Osteoblast (primary cell): ENCODE results near the gene ABCD1. TPM values are rescaled to one million over a fixed set of nuclear protein-coding genes. Genes with fewer than 3 reads are reported as not detected.
A peak's percentile ranks its signal among the peaks of the same experiment; 100 is the strongest.
"Not testable (repeated sequence)": the region's sequence is repeated elsewhere in the genome, so short reads cannot be mapped to it uniquely, and the experiment has no call there.

ENCODE experiments used
- DNase-seq: peaks from one replicate; pipeline ENCODE4 v3.0.0; 2011; ENCODE audit warnings: low spot score, mixed read lengths; ENCODE audit not compliant: insufficient read length; ENCODE audit errors: missing footprints
- H2AFZ ChIP-seq: 2 replicates; pipeline ENCODE4 v1.6.0; 2011; ENCODE audit warnings: mild to moderate bottlenecking, low read length
- H3K27ac ChIP-seq: 2 replicates; pipeline ENCODE4 v1.5.1; 2011; ENCODE audit warnings: mild to moderate bottlenecking, low read depth, low read length, moderate library complexity
- H3K27me3 ChIP-seq: 2 replicates; pipeline ENCODE4 v1.6.0; 2012; ENCODE audit warnings: mild to moderate bottlenecking, control low read depth, inconsistent platforms, low read length, moderate library complexity; ENCODE audit not compliant: insufficient read depth
- H3K36me3 ChIP-seq: 2 replicates; pipeline ENCODE4 v1.5.1; 2011; ENCODE audit warnings: mild to moderate bottlenecking, low read length, control low read depth, moderate library complexity; ENCODE audit not compliant: insufficient read depth
- H3K4me1 ChIP-seq: 2 replicates; pipeline ENCODE4 v1.5.1; 2011; ENCODE audit warnings: mild to moderate bottlenecking, low read length, control low read depth, moderate library complexity; ENCODE audit not compliant: insufficient read depth
- H3K4me2 ChIP-seq: 2 replicates; pipeline ENCODE4 v1.6.0; 2011; ENCODE audit warnings: mild to moderate bottlenecking, low read length; ENCODE audit not compliant: insufficient read depth
- H3K4me3 ChIP-seq: fragments of 200-600 bp; sonication (generic); 3 replicates; pipeline ENCODE4 v1.5.1; 2012; ENCODE audit warnings: mild to moderate bottlenecking, low read length, inconsistent platforms; ENCODE audit not compliant: insufficient read depth
- H3K79me2 ChIP-seq: 2 replicates; pipeline ENCODE4 v1.6.0; 2012; ENCODE audit warnings: mild to moderate bottlenecking, low read length, control low read depth, inconsistent platforms; ENCODE audit not compliant: insufficient read depth
- H3K9me3 ChIP-seq: 2 replicates; pipeline ENCODE4 v1.5.1; 2011; ENCODE audit warnings: low read depth, low read length, control low read depth
- H4K20me1 ChIP-seq: 2 replicates; pipeline ENCODE4 v1.6.0; 2012; ENCODE audit warnings: mild to moderate bottlenecking, low read length, control low read depth; ENCODE audit not compliant: insufficient read depth
- total RNA-seq: library from RNA; depleted of rRNA; stranded (reverse); fragments of >200 nt; gene quantifications from 2 replicates; pipeline ENCODE4 v1.2.3, GENCODE V29; 2012
- TF ChIP-seq, protein P1 (sequence below): IDR thresholded peaks from 2 replicates; pipeline ENCODE4 v1.5.1; 2011; ENCODE audit warnings: mild to moderate bottlenecking, low read depth, low read length, moderate library complexity; ENCODE audit errors: extremely low read depth

Gene ABCD1
- 14.1 and 16.3 TPM in 2 replicates for total RNA-seq

DNA sequence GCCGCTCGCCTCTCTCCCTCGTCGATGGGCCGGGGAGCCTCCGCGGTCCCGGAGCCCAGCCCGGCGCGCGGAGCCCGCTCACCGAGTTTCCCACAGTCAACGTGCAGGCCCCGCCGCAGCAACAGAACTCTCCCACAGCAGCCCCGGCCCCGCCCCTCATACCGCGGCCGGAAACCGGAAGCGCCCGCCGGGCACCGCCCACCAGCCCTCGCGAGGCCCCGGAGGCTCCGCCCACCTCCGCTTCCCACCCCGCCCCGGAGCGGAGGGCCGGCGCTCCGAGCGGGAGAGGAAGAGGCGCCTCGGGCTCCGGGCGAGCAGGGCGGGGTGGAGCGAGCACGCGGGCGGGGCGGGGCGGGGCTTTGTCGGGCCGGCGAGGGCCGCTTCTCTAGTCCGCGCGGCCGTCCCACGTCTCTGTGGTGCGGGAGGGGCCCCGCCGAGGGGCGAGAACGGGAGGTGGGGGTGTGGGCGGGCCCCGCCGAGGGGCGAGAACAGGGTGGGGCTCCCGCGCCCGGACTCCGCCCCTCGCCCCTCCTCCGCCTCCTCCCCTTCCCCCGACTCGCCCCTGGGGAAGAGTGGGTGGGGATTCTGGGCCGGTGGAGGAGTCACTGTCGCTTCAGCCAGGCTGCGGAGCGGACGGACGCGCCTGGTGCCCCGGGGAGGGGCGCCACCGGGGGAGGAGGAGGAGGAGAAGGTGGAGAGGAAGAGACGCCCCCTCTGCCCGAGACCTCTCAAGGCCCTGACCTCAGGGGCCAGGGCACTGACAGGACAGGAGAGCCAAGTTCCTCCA, at the start of gene ABCD1, which contains the start of gene BCAP31:
ABCD1 (plus strand) TSS at position 605 of the 787 bp plus-strand sequence. CDS start 411 bp downstream, outside the sequence.
BCAP31 (minus strand) TSS at position 136 of the 787 bp plus-strand sequence. CDS start 1,143 bp downstream, outside the sequence.
- H3K27me3 ChIP-seq = no peaks in the 10 kb centered on the region
- H3K9me3 ChIP-seq = no peaks in the 10 kb centered on the region
- TF ChIP-seq, protein P1, sequence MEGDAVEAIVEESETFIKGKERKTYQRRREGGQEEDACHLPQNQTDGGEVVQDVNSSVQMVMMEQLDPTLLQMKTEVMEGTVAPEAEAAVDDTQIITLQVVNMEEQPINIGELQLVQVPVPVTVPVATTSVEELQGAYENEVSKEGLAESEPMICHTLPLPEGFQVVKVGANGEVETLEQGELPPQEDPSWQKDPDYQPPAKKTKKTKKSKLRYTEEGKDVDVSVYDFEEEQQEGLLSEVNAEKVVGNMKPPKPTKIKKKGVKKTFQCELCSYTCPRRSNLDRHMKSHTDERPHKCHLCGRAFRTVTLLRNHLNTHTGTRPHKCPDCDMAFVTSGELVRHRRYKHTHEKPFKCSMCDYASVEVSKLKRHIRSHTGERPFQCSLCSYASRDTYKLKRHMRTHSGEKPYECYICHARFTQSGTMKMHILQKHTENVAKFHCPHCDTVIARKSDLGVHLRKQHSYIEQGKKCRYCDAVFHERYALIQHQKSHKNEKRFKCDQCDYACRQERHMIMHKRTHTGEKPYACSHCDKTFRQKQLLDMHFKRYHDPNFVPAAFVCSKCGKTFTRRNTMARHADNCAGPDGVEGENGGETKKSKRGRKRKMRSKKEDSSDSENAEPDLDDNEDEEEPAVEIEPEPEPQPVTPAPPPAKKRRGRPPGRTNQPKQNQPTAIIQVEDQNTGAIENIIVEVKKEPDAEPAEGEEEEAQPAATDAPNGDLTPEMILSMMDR = no peak
- H2AFZ ChIP-seq = peak within 1 kb of the TSS; percentile 22
- peaks cover 14% of the 10 kb centered on the region for H3K36me3 ChIP-seq
- H3K4me1 ChIP-seq = peaks cover 27% of the 10 kb centered on the region
- peak within 1 kb of the TSS; percentile 83 for H3K4me2 ChIP-seq
- peaks cover 43% of the 10 kb centered on the region for H3K79me2 ChIP-seq
- DNase-seq = peak; percentile 98
- peaks cover 10% of the 10 kb centered on the region for H4K20me1 ChIP-seq
- peak within 1 kb of the TSS; percentile 75 for H3K4me3 ChIP-seq
- peak within 1 kb of the TSS; percentile 65 for H3K27ac ChIP-seq

DNA sequence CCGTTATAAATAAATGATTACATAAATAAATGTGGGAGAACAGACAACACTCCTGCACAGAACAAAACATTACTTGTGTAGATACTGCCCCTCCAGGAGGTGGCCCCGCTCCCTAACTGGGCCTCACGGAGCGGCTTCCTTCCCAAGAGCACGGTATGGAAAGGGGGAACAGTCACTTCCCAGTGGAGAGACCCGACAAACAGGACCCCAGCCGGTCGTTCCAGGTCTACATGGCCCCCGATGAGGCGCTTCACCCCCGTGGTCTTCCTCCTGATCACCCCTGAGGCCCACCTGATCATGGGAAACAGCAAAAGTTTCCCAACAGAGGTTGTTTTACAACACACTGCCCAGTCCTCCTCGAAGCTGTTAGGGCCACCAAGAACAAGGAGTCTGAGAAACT, 43.5 kb upstream of the ABCD1 start:
- TF ChIP-seq, protein P1 = no peak
- peak; percentile 52 for DNase-seq
- no peak overlapping the region for H3K4me2 ChIP-seq
- no peaks in the 10 kb centered on the region for H3K36me3 ChIP-seq
- no peaks in the 10 kb centered on the region for H3K27me3 ChIP-seq
- H3K9me3 ChIP-seq = no peaks in the 10 kb centered on the region
- H3K4me3 ChIP-seq = no peak overlapping the region
- H2AFZ ChIP-seq = no peak overlapping the region
- H3K79me2 ChIP-seq = no peaks in the 10 kb centered on the region
- H3K27ac ChIP-seq = no peak overlapping the region
- no peaks in the 10 kb centered on the region for H4K20me1 ChIP-seq
- no peaks in the 10 kb centered on the region for H3K4me1 ChIP-seq

DNA sequence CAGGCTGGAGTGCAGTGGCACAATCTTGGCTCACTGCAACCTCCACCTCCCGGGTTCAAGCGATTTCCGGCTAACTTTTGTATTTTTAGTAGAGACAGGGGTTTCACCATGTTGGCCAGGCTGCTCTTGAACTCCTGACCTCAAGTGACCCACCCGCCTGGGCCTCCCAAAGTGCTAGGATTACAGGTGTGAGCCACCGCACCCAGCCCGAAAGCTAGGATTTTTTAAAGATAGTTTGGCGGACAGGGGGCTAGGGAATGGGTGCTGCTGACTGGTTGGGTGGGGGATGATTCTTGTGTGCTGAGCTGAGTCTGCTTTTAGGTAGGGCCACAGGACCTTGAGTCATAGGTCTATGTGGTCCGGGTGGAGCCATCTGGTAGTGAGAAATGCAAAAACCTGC, 41.2 kb upstream of the ABCD1 start:
- H3K4me3 ChIP-seq, H3K9me3 ChIP-seq, H3K4me1 ChIP-seq, H4K20me1 ChIP-seq, H3K36me3 ChIP-seq, H3K27ac ChIP-seq, H2AFZ ChIP-seq, H3K4me2 ChIP-seq, H3K27me3 ChIP-seq, H3K79me2 ChIP-seq: not testable (repeated sequence)
- DNase-seq = peak; percentile 36

DNA sequence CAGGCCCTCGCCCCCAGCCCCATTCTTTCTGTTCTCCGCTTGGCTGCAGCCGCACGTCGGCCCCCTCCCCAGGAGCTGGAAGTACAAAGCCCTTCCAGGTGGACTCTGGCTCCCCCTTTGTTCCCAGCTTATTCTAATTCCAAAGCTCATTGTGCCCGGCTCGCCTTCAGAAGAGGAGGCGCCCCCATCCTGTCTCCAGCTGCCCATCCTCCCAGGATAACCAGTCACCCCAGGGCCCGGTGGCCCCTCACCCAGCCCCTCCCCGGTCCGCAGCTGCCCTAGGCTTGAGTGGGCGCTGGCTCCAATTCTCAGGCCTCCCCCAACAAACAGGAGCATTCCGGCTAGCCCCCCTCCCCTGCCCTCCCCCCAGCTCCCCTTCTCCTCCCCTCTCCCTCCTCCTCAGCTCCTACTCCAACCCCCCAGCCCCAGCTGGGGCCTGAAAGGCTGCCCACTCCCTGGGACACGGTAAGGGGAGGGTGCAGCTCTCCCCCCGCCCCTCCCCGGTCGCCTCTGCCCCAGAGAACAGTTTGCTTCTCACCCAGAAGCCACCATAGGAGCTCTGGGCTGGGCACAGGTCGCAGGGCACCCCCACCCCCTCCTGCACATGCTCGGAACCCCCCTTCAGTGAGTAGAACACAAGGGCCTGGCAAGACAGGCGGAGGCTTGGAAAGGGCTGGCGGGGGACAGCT, 40.0 kb upstream of the ABCD1 start:
- Histone ChIP-seq H3K9me3 (no peaks in the 10 kb centered on the region), H3K27me3 (no peaks in the 10 kb centered on the region), H3K4me3 (no peak overlapping the region), H3K36me3 (no peaks in the 10 kb centered on the region), H3K27ac (no peak overlapping the region), H4K20me1 (peaks cover 2% of the 10 kb centered on the region), H3K79me2 (no peaks in the 10 kb centered on the region), H3K4me2 (no peak overlapping the region), H3K4me1 (no peaks in the 10 kb centered on the region), H2AFZ (no peak overlapping the region)
- peak; percentile 46 for DNase-seq
- TF ChIP-seq, protein P1 = no peak
